HFF-Myc (cell line): ENCODE data around the gene ABCF3.

Experiments
- DNase-seq: peaks from one replicate; pipeline ENCODE4 v3.0.0-alpha.2; 2011; ENCODE audit warnings: low read depth; ENCODE audit errors: extremely low read depth
- H3K4me3 ChIP-seq: replicated peaks from 2 replicates; pipeline ENCODE4 v1.5.1; 2011; ENCODE audit warnings: low read depth, mild to moderate bottlenecking, control low read depth, low read length
- TF ChIP-seq, protein P1 (sequence below): IDR thresholded peaks from 2 replicates; pipeline ENCODE4 v1.5.1; 2012; ENCODE audit warnings: mild to moderate bottlenecking, low read depth, low read length, control low read depth; ENCODE audit errors: missing control alignments

The ABCF3 gene

DNA sequence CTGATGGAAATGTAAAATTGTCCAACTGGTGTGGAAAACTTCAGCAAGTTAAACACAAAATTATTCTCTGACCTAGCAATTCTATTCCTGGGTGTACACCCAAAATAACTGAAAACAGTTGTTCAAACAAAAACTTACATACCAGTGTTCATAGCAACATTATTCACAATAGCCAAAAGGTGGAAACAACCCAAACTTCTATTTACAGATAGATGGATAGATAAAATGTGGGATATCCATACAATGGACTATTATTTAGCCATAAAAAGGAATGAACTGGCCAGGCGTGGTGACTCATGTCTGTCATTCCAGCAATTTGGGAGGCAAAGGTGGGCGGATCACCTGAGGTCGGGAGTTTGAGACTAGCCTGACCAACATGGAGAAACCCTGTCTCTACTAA lies 36.5 kb downstream of the ABCF3 start:
- no peak for DNase-seq
- TF ChIP-seq, protein P1, sequence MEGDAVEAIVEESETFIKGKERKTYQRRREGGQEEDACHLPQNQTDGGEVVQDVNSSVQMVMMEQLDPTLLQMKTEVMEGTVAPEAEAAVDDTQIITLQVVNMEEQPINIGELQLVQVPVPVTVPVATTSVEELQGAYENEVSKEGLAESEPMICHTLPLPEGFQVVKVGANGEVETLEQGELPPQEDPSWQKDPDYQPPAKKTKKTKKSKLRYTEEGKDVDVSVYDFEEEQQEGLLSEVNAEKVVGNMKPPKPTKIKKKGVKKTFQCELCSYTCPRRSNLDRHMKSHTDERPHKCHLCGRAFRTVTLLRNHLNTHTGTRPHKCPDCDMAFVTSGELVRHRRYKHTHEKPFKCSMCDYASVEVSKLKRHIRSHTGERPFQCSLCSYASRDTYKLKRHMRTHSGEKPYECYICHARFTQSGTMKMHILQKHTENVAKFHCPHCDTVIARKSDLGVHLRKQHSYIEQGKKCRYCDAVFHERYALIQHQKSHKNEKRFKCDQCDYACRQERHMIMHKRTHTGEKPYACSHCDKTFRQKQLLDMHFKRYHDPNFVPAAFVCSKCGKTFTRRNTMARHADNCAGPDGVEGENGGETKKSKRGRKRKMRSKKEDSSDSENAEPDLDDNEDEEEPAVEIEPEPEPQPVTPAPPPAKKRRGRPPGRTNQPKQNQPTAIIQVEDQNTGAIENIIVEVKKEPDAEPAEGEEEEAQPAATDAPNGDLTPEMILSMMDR, result no peak
- no peak overlapping the region for H3K4me3 ChIP-seq

DNA sequence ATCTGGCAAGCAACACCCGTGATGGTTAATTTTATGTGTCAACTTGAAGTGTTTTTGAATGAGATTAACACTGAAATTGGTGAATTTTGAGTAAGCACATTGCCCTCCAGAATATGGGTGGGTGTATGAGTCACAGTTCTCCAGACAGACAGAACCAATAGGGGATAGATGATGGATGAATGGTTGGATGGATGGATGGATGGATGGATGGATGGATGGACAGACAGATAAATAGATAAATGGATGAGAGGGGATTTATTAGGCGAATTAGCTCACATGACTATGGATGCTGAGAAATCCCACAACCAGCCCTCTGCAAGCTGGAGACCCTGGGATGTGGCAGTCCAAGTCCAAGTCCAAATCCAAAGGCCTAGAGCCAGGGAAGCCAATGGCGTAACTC lies 37.9 kb downstream of the ABCF3 start:
- no peak overlapping the region for H3K4me3 ChIP-seq
- DNase-seq, result no peak
- TF ChIP-seq, protein P1, result no peak

DNA sequence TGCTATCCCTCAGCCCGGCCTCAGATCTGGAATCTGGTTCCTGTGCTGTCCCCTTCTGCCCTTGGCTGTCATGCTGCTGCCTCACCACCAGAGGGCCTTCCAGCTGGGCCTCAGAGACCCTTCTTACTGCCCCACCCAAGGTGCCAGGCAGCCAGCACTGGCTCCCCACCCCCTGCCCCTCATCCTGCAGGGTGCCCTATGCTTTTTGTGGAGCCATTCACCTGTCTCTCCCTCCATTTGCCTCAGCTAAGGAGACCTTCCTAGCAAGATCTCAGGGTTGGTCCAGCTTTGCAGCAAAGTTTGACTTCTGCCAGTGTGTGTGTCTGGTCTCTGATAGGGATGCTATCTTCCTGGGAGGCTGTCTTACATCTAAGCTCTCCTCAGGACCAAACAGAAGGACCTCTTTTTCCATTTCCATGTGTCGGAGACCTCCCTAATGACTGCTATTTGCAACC lies 41.5 kb downstream of the ABCF3 start:
- TF ChIP-seq, protein P1, result peak; percentile 85
- no peak overlapping the region for H3K4me3 ChIP-seq
- no peak for DNase-seq

DNA sequence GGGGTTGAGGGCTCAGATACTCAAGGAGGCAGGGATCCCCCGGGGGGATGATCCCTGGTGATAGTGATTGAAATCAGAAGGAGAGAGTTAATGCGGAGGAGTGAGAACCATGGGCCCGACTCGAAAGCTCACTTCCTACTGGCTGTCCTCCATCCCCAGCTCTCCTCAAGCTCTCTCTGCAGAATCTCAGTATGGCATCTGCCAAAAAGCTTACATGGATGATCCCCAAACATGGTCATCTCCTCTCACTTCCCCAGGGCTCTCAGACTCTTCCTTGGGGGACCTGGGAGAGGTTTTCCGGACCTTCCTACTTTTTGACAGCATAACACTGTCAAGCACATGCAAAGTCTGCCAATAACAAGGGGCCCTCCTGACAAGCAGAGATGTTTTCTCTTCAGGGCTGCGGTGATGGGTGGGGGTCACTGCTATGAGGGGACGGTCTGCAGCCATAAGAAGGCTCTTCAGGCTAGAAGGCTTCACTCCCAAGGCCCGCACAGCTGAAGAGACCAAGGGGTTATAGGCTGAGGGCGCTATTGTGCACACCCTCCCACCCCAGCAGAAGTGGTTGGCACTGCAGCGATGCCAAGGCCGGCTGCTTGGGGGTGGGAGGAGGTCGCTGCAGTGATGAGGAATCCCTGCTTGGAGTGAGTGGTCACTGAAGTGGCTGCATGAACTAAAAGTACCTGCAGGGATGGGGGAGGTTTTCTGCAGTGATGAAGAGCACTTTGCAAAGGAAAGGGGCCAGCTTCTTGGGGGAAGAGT lies 42.6 kb downstream of the ABCF3 start:
- no peak overlapping the region for H3K4me3 ChIP-seq
- TF ChIP-seq, protein P1, result no peak
- DNase-seq, result no peak

DNA sequence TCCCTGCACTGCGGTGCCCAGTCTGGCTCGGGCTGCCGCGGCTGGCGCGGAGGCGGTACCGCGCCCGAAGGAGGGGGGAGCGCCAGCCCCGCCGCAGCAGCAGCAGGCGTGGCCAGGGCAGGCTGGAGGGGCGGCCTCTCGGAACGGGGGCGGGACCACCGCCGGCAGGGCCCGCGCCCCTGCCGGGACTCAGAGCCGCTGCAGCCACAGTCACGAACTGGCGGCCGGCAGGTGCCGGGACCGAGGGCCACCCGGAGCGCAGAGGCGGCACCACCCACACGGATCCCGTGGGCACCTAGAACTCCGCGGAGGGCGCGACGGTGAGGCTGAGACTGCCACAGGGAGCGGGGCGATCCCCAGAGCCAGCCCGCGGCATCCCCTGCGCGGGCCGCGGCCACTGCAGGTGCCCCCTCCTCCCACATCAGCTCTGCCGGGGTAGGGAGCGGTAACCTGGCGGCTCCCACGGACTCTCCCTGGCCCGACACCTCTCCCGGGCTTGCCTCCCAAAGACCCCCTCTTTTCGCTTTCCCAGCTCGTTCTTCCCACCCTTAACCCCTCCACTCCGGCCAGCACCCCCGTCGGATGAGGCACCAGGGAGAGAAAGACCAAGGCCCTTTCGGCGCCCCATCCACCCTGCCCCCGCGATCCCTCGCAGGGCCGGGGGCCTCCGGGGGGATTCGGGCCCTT lies 43.5 kb downstream of the ABCF3 start, which contains the start of gene VWA5B2:
Gene VWA5B2, plus strand, starts transcription at position 192 of the 687 bp plus-strand sequence. CDS start 944 bp downstream, outside the sequence.
- peak within 1 kb of the TSS; percentile 22 for H3K4me3 ChIP-seq

DNA sequence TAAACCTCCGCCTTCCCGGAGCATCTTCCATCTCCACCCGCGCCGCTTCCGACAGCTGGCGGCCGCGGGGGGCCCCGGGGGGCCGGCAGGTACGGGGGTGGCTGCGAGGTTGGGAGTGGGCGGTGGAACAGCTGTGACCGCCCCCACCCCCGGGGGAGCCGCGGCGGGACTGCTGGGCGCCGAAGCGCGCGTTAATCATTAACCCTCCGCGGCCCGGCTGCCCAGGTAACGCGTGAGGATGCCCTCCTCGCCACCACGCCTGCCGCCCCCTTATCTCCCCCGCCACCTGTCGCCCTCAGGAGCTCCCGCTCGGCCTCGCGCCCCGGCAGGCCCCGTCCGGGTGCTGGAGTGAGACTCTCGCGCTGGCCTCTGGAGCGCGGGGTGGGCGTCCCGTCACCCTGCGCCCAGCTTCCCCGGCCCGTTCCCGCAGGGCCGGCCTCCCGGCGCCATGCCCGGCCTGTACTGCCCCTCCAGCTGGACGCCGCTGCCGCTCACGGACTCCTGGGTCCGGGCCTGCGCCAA lies 44.1 kb downstream of the ABCF3 start:
- no peak overlapping the region; the same call in 1 of the 2 replicates for H3K4me3 ChIP-seq
- no peak for DNase-seq

More for the DNA sequence above, 43.5 kb downstream of the ABCF3 start, which contains the start of gene VWA5B2:
- DNase-seq, result no peak
- TF ChIP-seq, protein P1, result no peak

More for the DNA sequence above, 44.1 kb downstream of the ABCF3 start:
- TF ChIP-seq, protein P1, result no peak
